PFSK-1 (cell line): ENCODE results near the gene TAS2R41.

Source experiments
- POLR2AphosphoS5 ChIP-seq: IDR thresholded peaks from 2 replicates; pipeline ENCODE4 v1.6.1; 2012; ENCODE audit warnings: low read depth, mild to moderate bottlenecking, control low read depth, low read length, moderate library complexity
- REST ChIP-seq, 2 experiments: IDR thresholded peaks; 2 replicates each; pipeline versions ENCODE4 v1.6.1 to v1.8.0; 2011 to 2012; ENCODE audit warnings: low read depth in 2 of 2, low read length in 2 of 2, control low read depth in 1 of 2, inconsistent platforms in 1 of 2, mild to moderate bottlenecking in 1 of 2, moderate library complexity in 1 of 2; ENCODE audit not compliant: insufficient read depth in 1 of 2

DNA sequence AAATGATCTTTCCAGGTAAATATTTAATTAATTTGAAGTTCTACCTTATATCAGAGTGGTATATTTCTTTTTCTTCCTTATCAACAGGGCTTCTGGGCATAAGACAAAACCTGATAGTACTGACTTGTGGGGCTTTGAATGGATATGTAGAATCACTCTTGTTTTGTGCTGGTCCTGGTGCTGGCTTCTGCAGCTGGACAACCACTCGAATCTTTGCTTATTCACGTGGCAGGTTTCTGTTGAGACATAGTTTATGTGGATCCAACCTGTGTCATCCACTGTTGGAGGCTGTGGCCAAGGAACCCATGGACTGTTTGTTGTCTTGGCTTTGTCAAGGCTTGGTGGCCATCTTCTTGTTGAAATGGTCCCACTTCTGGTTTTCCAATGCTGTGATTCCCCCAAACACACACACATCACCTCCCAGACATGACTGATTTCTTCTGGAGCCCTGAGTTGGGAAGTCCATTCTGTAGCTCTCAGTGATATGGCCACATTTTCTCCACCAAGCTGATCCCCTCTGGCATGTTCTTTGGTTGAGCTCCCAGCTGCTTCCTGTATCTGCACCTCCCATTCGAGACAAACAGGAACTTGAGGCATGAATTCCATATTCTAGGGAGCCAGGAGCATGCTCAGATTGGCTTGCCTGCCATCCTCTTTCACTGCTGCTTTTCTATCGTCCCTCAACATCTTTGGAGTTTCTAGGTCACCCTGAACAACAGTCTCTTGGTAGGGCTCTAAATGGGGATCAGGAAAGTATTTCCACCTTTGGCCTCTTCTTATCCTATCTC is 19.5 kb downstream of the TAS2R41 start:
- TF ChIP-seq POLR2AphosphoS5 (no peak), REST (IDR thresholded peaks at IDR 0.05; ENCODE audit: insufficient read depth in 1 of 2, low read depth in 2 of 2, low read length in 2 of 2) (no peak)
